Memory B cell (primary cell): Measurements from ENCODE around the gene DNM3.
"Not testable (repeated sequence)": the region's sequence is repeated elsewhere in the genome, so short reads cannot be mapped to it uniquely, and the experiment has no call there.

Experiments used
- ATAC-seq: fragments of 150-1000 bp; cut with Tn5 transposase; 2 replicates; pipeline ENCODE4 v1.10.0; 2021; ENCODE audit warnings: low read depth, mild to moderate bottlenecking, moderate library complexity
- DNase-seq, 2 donors: peaks; one replicate each; pipeline ENCODE4 v3.0.0; 2022; ENCODE audit warnings: low spot score in 2 of 2
- H3K27ac Mint-ChIP-seq: one replicate; pipeline ENCODE4 v1.8.0; 2022; ENCODE audit warnings: mild to moderate bottlenecking, moderate library complexity, mixed read lengths
- H3K27me3 Mint-ChIP-seq: one replicate; pipeline ENCODE4 v1.8.0; 2022; ENCODE audit warnings: mixed read lengths
- H3K36me3 Mint-ChIP-seq: one replicate; pipeline ENCODE4 v1.8.0; 2022; ENCODE audit warnings: mild to moderate bottlenecking, mixed read lengths
- H3K4me1 Mint-ChIP-seq: one replicate; pipeline ENCODE4 v1.8.0; 2022; ENCODE audit warnings: mixed read lengths
- H3K4me3 Mint-ChIP-seq: one replicate; pipeline ENCODE4 v1.8.0; 2022; ENCODE audit warnings: mild to moderate bottlenecking, moderate library complexity, mixed read lengths
- H3K9me3 Mint-ChIP-seq: one replicate; pipeline ENCODE4 v1.8.0; 2022; ENCODE audit warnings: mixed read lengths

Gene DNM3

GRCh38 chr1:171841050-171841910, at the start of gene DNM3:
DNM3 (plus strand) TSS chr1:171841498; CDS start chr1:171841657, 159 bp downstream.
- H3K36me3 Mint-ChIP-seq: peaks cover 1% of the 10 kb centered on the region
- peak; percentile 92 for ATAC-seq
- H3K4me3 Mint-ChIP-seq: peak within 1 kb of the TSS; percentile 86
- DNase-seq: peak; percentile 83 to 87
- H3K27ac Mint-ChIP-seq: peak within 1 kb of the TSS; percentile 14
- H3K4me1 Mint-ChIP-seq: peaks cover 15% of the 10 kb centered on the region
- H3K9me3 Mint-ChIP-seq: no peaks in the 10 kb centered on the region
- peaks cover 11% of the 10 kb centered on the region for H3K27me3 Mint-ChIP-seq

GRCh38 chr1:171792656-171793369, 48.5 kb upstream of the DNM3 start:
- H3K4me3 Mint-ChIP-seq: no peak overlapping the region
- H3K36me3 Mint-ChIP-seq: peaks cover 60% of the 10 kb centered on the region
- H3K27ac Mint-ChIP-seq: no peak overlapping the region
- DNase-seq: no peak
- H3K9me3 Mint-ChIP-seq: no peaks in the 10 kb centered on the region
- no peaks in the 10 kb centered on the region for H3K27me3 Mint-ChIP-seq
- ATAC-seq: no peak
- peaks cover under 1% of the 10 kb centered on the region for H3K4me1 Mint-ChIP-seq

GRCh38 chr1:171793636-171794035, 47.7 kb upstream of the DNM3 start:
- Mint-ChIP-seq H3K9me3 (no peaks in the 10 kb centered on the region), H3K36me3 (peaks cover 57% of the 10 kb centered on the region), H3K4me3 (no peak overlapping the region), H3K27me3 (no peaks in the 10 kb centered on the region), H3K27ac (no peak overlapping the region), H3K4me1 (no peaks in the 10 kb centered on the region)
- DNase-seq: no peak
- no peak for ATAC-seq

GRCh38 chr1:171794085-171794484, 47.2 kb upstream of the DNM3 start:
- ATAC-seq: no peak
- peaks cover 54% of the 10 kb centered on the region for H3K36me3 Mint-ChIP-seq
- H3K4me1 Mint-ChIP-seq: no peaks in the 10 kb centered on the region
- DNase-seq: no peak
- H3K9me3 Mint-ChIP-seq: no peaks in the 10 kb centered on the region
- H3K4me3 Mint-ChIP-seq: no peak overlapping the region
- H3K27me3 Mint-ChIP-seq: no peaks in the 10 kb centered on the region
- no peak overlapping the region for H3K27ac Mint-ChIP-seq

- no peak for ATAC-seq
- Mint-ChIP-seq H3K9me3 (no peaks in the 10 kb centered on the region), H3K4me3 (no peak overlapping the region), H3K4me1 (no peaks in the 10 kb centered on the region), H3K27ac (peak overlapping the region; percentile 55), H3K27me3 (no peaks in the 10 kb centered on the region), H3K36me3 (peaks cover 38% of the 10 kb centered on the region)
- no peak for DNase-seq
Observed at GRCh38 chr1:171796592-171796991, 44.7 kb upstream of the DNM3 start.

- no peak for DNase-seq
- no peaks in the 10 kb centered on the region for H3K9me3 Mint-ChIP-seq
- no peaks in the 10 kb centered on the region for H3K27me3 Mint-ChIP-seq
- peaks cover 34% of the 10 kb centered on the region for H3K36me3 Mint-ChIP-seq
- no peak overlapping the region for H3K4me3 Mint-ChIP-seq
- no peak overlapping the region for H3K27ac Mint-ChIP-seq
- no peaks in the 10 kb centered on the region for H3K4me1 Mint-ChIP-seq
- no peak for ATAC-seq
Observed at GRCh38 chr1:171798311-171798710, 43.0 kb upstream of the DNM3 start.

- no peaks in the 10 kb centered on the region for H3K27me3 Mint-ChIP-seq
- DNase-seq (no peak), ATAC-seq (no peak)
- no peak overlapping the region for H3K4me3 Mint-ChIP-seq
- no peaks in the 10 kb centered on the region for H3K4me1 Mint-ChIP-seq
- peaks cover 34% of the 10 kb centered on the region for H3K36me3 Mint-ChIP-seq
- H3K9me3 Mint-ChIP-seq: no peaks in the 10 kb centered on the region
- H3K27ac Mint-ChIP-seq: peak overlapping the region; percentile 41
Observed at GRCh38 chr1:171798765-171799164, 42.5 kb upstream of the DNM3 start.

GRCh38 chr1:171799166-171799565, 42.1 kb upstream of the DNM3 start:
- ATAC-seq: no peak
- H3K27ac Mint-ChIP-seq: peak overlapping the region; percentile 41
- H3K4me1 Mint-ChIP-seq: no peaks in the 10 kb centered on the region
- H3K9me3 Mint-ChIP-seq: no peaks in the 10 kb centered on the region
- no peaks in the 10 kb centered on the region for H3K27me3 Mint-ChIP-seq
- H3K4me3 Mint-ChIP-seq: no peak overlapping the region
- DNase-seq: no peak
- peaks cover 30% of the 10 kb centered on the region for H3K36me3 Mint-ChIP-seq

- Mint-ChIP-seq H3K27ac (peak overlapping the region; percentile 59), H3K36me3 (peaks cover 25% of the 10 kb centered on the region)
- H3K4me1 Mint-ChIP-seq, H3K4me3 Mint-ChIP-seq, ATAC-seq, H3K9me3 Mint-ChIP-seq, H3K27me3 Mint-ChIP-seq, DNase-seq: not testable (repeated sequence)
Observed at GRCh38 chr1:171799698-171800097, 41.6 kb upstream of the DNM3 start.

GRCh38 chr1:171800342-171800741, 41.0 kb upstream of the DNM3 start:
- Mint-ChIP-seq H3K4me1 (peaks cover 1% of the 10 kb centered on the region), H3K4me3 (no peak overlapping the region), H3K27me3 (no peaks in the 10 kb centered on the region), H3K27ac (peak overlapping the region; percentile 59), H3K9me3 (no peaks in the 10 kb centered on the region), H3K36me3 (peaks cover 21% of the 10 kb centered on the region)
- DNase-seq (no peak), ATAC-seq (no peak)

GRCh38 chr1:171800851-171801250, 40.4 kb upstream of the DNM3 start:
- H3K9me3 Mint-ChIP-seq: no peaks in the 10 kb centered on the region
- ATAC-seq (no peak), DNase-seq (no peak)
- H3K36me3 Mint-ChIP-seq: peaks cover 18% of the 10 kb centered on the region
- H3K27me3 Mint-ChIP-seq: no peaks in the 10 kb centered on the region
- H3K4me1 Mint-ChIP-seq: peaks cover 6% of the 10 kb centered on the region
- no peak overlapping the region for H3K27ac Mint-ChIP-seq
- no peak overlapping the region for H3K4me3 Mint-ChIP-seq

- Mint-ChIP-seq H3K27ac (no peak overlapping the region), H3K4me1 (peaks cover 9% of the 10 kb centered on the region), H3K27me3 (no peaks in the 10 kb centered on the region), H3K36me3 (peaks cover 13% of the 10 kb centered on the region), H3K4me3 (no peak overlapping the region), H3K9me3 (no peaks in the 10 kb centered on the region)
- DNase-seq (peak in 1 of 2 donors; percentile 11), ATAC-seq (no peak)
Observed at GRCh38 chr1:171801487-171801891, 39.8 kb upstream of the DNM3 start.

- Mint-ChIP-seq H3K27me3 (no peaks in the 10 kb centered on the region), H3K36me3 (peaks cover 7% of the 10 kb centered on the region), H3K9me3 (peaks cover 2% of the 10 kb centered on the region), H3K4me3 (no peak overlapping the region), H3K4me1 (peaks cover 11% of the 10 kb centered on the region), H3K27ac (no peak overlapping the region)
- no peak for ATAC-seq
- DNase-seq: no peak
Observed at GRCh38 chr1:171802207-171802606, 39.1 kb upstream of the DNM3 start.

- Mint-ChIP-seq H3K36me3 (peaks cover 3% of the 10 kb centered on the region), H3K9me3 (peaks cover 2% of the 10 kb centered on the region), H3K27ac (no peak overlapping the region), H3K4me3 (no peak overlapping the region), H3K27me3 (no peaks in the 10 kb centered on the region), H3K4me1 (peaks cover 18% of the 10 kb centered on the region)
- ATAC-seq (no peak), DNase-seq (no peak)
Observed at GRCh38 chr1:171803045-171803444, 38.3 kb upstream of the DNM3 start.
